Activated CD4-positive, CD25-positive, alpha-beta regulatory T cell treated with anti-CD3 and anti-CD28 coated beads, Interleukin-2, amount 50 U/mL, for 72 hours (primary cell): ENCODE results near the gene FOXRED2.
A peak's percentile ranks its signal among the peaks of the same experiment; 100 is the strongest.
"Not testable (repeated sequence)": the region's sequence is repeated elsewhere in the genome, so short reads cannot be mapped to it uniquely, and the experiment has no call there.

Experiments
- DNase-seq: peaks from one replicate; pipeline ENCODE4 v3.0.0; 2021

The FOXRED2 gene

GRCh38 chr22:36467946-36468345 lies 38.9 kb downstream of the FOXRED2 start:
- DNase-seq, result no peak

GRCh38 chr22:36467042-36467810 lies 39.6 kb downstream of the FOXRED2 start:
- DNase-seq, result no peak

GRCh38 chr22:36466258-36466657 lies 40.6 kb downstream of the FOXRED2 start:
- no peak for DNase-seq

- DNase-seq, result no peak
Observed at GRCh38 chr22:36465232-36466021, 41.4 kb downstream of the FOXRED2 start.

GRCh38 chr22:36464715-36465231 lies 42.1 kb downstream of the FOXRED2 start:
- DNase-seq, result no peak

- no peak for DNase-seq
Observed at GRCh38 chr22:36463783-36464184, 43.1 kb downstream of the FOXRED2 start.

GRCh38 chr22:36461665-36462649 lies 44.9 kb downstream of the FOXRED2 start:
- no peak for DNase-seq

- DNase-seq, result no peak
Observed at GRCh38 chr22:36460202-36460601, 46.6 kb downstream of the FOXRED2 start.

GRCh38 chr22:36457688-36458450 lies 49.0 kb downstream of the FOXRED2 start:
- DNase-seq, result no peak

- no peak for DNase-seq
Observed at GRCh38 chr22:36456464-36456845, 50.4 kb downstream of the FOXRED2 start.

GRCh38 chr22:36455571-36456463 lies 51.0 kb downstream of the FOXRED2 start:
- DNase-seq, result no peak

- peak; percentile 94 for DNase-seq
Observed at GRCh38 chr22:36454916-36455570, 51.8 kb downstream of the FOXRED2 start.

GRCh38 chr22:36453855-36454378 lies 52.9 kb downstream of the FOXRED2 start:
- no peak for DNase-seq

GRCh38 chr22:36452978-36453607 lies 53.7 kb downstream of the FOXRED2 start:
- not testable (repeated sequence) for DNase-seq

GRCh38 chr22:36452250-36452977 lies 54.4 kb downstream of the FOXRED2 start:
- DNase-seq, result no peak

GRCh38 chr22:36450923-36451322 lies 55.9 kb downstream of the FOXRED2 start:
- not testable (repeated sequence) for DNase-seq

- no peak for DNase-seq
Observed at GRCh38 chr22:36449596-36450175, 57.2 kb downstream of the FOXRED2 start.

- DNase-seq, result no peak
Observed at GRCh38 chr22:36447632-36448031, 59.2 kb downstream of the FOXRED2 start.
